Activated CD4-positive, alpha-beta T cell treated with anti-CD3 and anti-CD28 coated beads, Interleukin-10, Interleukin-2, amounts not matched to agents 100 ng/mL and 50 ng/mL, durations not matched to agents 16 hours and 8 hours (primary cell): Measurements from ENCODE around the gene PHOX2B.
A peak's percentile ranks its signal among the peaks of the same experiment; 100 is the strongest.

Experiments used
- DNase-seq: peaks from one replicate; pipeline ENCODE4 v3.0.0-alpha.2; 2020

Gene PHOX2B

DNA sequence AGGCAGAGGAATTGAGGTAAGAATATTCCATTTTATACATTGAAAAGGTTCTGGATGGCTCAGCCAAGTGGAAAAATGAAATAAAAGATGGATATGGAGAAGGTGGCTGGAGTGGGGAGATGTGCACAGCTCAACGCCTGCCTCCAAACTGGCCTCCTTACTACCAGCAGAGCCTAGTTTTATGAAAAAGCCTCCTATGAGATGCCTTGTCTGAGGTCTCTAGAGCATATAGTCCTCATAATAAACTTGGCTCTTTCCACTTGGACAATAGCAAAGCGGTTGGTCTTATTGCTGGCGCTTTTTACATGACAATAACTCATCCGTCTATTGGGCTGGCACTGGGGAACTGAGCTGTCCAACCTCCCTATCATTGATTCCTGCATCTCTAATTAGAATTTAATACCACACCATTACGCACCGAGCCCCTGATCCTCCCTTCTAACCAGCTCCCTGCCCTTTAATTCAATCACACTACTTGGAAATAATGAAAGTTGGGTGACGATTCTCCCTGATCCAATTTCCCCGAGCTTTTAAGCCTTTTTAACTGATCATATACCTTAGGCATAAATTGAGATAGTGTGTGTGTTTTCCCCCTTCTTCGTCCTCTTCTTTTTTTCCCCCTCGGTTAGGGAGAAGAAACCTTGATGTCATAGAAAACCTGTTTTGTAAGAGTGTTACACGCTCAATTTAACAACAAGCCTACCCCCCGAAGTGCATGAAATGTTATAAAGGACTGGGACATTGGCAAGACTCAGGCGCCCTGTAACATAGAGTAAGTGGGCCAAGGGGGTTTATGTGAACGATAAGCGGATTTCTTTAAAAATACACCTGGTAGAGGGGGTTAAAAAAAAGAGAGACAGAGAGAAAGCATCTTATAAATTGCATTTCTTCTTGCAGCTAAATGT lies at the start of gene PHOX2B:
TSS of gene PHOX2B (minus strand) at position 155 of the 905 bp plus-strand sequence. CDS start at position 40, 115 bp downstream.
- DNase-seq, result no peak

DNA sequence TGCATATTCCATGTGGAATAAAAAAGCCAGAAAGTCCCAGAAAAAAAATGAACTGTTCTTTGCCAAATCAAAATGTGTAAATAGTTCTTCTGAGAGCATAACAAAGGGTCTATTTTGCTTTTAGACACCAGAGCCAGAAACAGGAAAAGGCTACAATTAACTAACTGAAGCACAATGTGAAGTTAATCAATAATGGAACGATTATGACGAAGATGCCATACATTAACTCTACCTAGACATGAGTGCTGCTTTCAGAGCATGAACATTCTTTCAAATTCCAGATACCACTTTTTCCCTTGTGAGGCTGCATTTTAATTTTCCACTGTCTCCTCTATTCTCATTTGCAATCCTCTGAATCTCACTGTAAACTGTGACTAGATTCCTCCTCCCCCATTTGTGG lies 48.7 kb upstream of the PHOX2B start:
- DNase-seq, result no peak

DNA sequence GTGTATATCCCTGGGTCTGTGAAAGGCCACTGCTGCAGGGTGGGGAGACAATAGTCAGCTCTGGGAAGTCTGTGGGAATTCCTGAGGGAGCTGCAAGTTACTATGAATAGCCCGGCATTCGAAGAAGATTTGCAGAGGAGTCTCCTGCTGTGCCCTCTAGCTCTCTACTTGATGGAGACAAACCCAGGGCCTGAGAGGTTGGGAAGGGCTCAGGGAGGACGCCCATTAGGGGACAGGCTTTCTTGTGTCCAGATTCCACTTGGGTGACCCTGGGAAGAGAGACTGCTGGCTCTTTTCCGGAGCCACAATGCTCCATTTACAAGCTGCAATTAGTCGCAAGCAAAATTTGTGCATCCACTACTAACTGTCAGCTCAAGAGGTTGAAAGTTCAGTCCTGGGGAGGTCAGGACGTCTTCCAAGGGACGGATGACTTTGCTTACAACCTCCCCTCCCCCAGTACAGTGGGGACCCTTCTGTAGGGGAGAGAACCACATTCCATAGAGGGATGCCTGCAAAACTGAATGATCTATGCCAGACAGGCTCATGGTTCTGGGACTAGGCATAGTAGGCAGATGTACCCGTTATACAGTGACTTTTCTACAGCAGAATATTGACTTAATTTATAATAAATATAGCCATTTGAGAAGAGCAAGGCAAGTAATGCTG lies 48.2 kb upstream of the PHOX2B start:
- DNase-seq, result no peak

DNA sequence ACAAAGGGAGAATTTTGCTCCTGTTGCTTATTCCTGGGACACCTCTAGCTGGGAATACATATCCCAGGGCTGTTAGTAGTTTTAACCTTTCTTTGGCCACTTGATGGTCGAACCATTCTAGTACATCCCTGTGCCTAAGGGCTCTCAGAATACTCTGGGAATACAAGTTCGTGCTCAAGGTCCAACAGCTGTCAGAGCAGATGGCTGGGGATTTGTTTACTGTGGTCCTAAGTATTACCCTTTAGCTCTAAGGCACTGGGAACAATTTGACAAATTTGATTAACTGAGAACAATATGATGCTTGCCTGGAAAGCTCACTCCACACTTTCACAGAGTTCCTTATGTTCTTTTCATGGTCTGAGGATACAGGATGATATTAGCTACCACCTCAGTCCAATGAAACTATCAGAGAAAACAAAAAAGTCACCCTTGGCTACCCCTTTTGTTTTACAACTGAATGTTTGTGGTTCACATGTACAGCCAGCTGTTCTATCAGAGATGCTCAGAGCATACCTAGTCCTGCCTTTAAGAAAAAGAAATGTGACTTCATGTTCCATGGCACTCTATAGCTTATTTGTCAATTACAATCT lies 47.4 kb upstream of the PHOX2B start:
- no peak for DNase-seq

DNA sequence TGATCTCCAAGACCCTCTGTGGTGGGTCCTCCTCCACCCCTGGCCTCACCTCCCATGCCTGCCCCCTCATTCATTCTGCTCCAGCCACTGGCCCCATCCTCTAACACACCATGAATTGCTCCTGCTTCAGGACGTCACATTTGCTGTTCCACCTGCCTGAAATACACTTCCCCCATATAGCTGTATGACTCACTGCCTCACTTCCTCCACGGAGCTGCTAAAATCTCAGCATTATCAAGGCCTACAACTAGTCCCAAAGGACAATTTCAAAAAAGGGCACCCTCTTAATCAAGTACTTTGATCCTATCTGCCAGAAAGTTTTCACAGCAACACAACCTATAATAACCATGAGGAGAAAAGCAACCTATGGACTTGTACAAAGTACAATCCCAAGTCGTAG lies 43.6 kb upstream of the PHOX2B start:
- no peak for DNase-seq

DNA sequence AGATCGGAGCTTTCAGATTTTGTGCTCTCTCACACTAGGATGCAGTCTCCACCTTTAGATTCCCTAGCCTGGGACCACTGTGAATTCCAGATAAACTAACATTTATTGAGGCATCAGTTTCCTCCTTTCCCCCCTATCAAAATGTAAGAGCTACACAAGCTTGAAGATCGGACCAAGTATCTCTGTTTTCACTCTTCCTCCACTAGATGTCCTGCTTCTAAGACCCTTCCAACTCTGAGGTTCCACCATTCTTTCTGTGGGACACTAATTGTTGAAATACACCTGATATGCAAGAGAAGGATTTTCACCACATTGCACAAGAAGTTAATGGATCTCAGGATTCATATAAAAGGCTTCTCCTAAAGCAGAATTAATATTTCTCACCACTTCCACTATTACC lies 43.0 kb upstream of the PHOX2B start:
- DNase-seq, result no peak

DNA sequence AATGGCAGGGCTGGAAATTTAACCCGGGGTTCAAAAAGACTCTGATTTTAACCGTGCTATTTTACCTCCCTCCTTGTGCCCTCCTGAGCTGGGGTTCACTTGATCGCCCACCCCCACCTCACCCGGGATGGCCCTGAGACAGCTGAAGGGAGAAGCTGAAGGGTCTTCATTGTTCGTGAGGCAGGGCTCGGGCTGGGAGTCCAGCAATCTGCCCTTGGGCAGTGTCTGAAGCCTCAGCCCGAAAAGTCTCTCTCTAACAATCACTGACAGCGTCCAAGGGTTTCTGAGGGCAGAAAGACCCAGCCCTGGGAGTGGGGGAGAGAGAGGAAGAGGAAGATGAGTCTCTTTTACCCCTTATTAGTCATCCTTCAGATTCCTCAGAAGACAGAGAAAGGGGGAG lies 39.4 kb upstream of the PHOX2B start:
- no peak for DNase-seq

DNA sequence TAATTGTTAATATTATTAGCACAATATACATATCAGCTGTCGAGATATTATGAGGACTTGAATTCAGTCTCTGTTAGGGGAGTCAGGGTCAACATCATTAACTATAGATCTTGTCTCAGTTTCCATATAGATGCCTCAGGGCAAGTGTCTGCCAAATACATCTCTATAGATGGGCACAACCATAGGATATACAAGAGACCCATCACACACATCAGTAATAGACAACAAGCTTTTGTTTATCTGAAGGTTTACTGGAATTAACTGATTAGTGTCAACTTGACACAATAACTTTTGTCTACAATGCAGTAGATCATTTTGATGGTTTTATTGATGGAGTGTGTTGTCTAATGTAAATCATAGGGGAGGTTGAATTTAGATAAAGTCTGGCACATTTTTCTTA lies 37.1 kb upstream of the PHOX2B start:
- no peak for DNase-seq

DNA sequence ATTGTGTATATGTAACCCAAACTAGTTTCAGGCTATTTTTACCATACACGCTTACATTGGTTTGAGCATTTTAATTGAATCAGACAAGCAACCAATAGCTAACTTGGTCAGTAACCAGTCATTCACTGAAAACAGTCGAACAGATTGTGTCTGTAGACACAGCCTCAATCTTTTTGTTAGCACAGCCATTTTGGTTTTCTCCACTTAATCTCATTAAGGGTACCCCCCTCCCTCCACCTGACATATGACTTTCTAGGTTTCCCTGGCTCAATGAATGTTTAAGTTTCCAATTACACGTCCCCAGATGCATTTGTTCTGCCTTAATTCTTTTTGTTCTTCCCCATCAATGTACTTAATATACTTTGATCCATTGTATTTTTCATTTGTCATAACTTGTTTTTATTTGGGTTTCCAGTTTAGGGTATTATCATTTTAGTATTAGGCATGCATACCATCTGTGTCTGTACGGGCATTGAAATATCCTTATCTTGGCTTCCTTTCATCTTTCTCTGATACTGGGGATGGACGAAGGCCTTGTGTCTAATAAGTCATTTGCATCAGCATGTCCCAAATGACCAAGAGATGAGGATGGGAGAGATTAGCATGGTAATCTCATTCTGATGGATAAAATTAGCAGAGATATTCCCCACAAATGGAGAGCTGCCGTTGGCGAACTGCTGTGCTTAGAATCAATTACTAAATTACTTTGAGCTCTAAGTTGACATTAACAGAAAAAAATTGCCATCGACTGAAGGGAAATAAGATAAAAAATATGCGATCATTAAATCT lies 35.9 kb upstream of the PHOX2B start:
- no peak for DNase-seq

DNA sequence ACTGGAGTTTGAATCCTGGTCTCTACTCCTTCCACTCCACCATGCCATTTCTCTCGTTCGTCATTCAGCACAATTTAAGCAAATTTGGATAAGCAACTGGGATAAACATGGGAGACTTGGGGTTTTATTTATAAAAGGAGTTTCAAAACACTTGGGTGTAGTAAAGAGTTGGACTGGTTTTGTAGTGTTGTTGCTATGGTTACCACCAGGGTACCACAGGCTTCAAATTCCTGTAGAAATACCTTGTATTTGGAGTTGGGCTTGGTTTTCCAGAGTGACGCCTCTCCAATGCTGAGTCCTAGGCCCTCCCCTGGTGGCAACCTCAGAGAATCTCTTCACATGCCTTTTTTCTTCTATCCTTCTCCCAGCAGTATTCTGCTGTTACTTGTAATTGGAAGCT lies 27.9 kb upstream of the PHOX2B start:
- DNase-seq, result no peak

DNA sequence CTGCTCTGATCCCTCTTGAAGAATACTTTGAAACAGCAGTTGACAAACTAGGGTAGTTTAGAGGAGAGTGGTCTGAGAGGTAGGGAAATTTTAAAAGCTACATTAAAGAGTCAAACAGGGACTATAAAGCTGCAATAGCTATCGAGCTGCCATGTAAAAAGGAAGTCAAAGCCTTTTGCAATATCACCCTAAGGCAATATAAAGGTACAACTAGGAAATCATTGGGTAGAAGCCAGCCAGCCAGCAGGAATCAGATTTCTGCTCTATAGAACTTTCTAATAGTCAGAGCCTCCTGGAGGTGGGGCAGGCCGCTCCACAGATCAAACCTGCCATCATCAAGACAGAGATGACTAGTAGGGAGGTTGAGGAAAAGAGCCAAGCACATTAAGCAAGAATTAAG lies 15.2 kb upstream of the PHOX2B start:
- no peak for DNase-seq

DNA sequence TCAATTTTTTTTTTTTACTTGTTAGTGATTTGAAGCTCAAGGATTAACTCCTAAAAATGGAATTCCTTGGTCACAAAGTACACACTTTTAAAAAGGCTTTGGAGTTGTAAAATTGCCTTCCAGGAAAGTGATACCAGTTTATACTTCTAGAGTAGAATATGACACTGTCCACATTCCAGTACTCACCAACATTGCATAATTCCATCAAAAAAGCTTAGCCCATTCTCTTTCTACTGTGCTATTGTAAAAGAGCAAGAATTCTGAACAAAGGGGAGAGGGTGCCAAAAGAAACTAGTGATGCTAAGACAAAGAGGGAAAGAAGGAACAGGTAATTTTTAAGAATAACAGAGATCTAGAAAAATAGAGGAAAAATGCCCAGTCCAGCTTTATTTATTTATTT lies 10.4 kb upstream of the PHOX2B start:
- DNase-seq, result no peak

DNA sequence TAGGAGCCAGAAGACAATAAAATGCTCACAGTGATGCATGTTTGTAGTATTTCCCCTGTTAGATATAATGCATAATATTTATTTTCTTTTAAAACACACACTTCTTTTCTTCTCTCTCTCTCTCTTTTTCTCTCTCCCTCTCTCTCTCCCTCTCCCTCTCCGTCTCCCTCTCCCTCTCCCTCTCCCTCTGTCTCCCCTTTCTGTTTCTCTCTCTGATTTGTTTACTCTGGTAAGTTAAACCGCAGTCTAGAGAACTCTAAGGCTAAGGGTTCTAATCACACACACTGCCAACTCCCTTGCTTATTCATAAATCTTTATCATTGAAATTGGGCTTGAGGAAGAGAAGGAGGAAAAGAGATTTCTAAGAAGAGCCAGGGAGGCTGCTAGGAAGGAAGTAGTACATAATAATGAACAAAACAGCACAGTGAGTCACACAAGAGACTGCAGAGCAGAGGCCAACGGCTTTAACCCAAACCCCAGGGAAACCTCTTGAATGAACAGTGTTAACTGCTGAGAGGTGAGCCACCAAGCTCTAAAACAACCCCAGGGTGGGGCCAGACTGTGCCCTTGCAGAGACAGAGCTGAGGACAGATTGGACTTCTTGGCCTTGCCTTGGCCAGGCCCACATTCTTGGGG lies 9.1 kb upstream of the PHOX2B start:
- DNase-seq, result peak; percentile 38

DNA sequence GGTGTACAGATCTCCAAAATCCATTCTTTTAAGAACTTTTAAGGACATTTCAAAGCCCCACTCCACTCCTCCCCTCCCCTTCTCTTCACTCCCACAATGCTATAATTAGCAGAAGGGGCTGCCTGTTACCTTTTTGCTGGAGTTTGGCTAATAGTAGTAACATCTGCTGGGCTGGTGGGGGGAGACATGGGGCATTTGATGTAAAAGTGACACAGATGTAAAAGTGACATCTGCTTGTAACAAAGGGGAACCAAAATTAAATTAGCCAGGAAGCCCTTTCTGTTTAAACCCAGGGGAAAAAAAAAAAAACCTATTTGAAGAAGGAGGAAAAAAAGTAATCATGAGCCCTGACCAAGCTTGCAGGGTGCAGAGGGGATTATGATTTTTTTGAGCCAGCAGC lies 5.4 kb upstream of the PHOX2B start:
- no peak for DNase-seq

DNA sequence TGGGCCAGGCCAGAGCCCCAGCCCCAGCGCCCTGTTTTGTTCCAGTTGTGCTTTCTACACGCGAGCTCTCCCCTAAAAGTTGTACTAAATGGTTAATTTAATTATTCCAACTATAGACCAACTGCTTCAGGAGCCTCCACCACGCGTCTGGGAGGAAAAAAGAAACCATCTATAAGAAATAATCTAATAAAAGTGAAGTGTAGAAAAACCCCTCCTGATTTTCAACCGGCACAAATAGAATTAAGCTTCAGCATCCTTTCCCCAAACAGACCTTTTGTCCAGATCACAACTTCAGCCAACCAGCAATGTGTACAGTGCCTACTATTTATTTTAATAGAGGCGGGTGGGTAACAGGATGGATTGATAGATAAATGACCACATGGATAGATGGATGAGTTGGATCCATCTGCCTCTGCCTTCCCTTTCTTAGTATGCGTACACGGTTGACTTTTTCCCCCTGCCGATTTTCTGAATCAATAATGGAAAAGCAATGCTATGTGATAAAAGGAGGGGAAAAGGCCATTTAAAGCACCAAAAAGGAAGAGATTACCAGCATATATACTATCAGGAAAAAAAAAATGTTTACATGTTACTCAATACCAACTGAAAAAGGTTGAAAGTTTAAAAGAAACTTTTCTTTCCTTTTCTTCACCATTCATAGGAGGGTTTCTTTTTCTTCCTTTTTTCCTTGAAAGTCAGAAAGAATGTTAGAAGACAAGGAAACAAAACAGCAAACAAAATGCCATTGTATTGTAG lies 3.7 kb upstream of the PHOX2B start:
- DNase-seq, result no peak

DNA sequence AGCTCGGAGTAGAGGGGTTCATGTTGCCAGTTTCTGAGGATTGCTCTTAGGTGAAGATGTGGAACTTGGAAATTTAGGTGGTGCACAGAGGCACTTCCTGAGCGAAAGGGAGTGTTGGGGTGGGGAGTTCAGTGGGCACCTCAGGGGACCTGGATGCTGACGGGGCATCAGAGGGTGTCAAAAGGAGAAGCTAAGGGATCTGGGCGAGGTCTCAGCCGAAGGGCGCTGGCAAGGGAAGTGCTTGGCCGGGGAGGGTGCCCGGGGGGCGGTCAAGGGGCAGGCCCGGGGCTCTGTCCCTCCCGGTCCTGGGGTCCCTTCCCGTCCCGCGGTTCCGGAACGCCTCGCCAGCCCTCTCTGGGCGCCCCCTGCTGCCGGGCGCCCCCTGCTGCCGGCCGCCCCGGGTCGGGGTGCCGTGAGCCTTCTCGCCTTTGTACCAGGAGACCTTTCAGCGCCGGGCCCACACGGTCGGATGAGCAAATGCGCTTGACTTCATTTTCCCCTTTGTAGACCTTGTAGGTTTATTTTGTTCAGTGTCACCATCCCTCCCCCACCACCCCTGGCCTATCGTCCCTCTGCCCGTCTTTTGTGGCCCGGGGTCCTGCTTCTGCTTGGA lies 3.0 kb upstream of the PHOX2B start:
- peak; percentile 25 for DNase-seq

DNA sequence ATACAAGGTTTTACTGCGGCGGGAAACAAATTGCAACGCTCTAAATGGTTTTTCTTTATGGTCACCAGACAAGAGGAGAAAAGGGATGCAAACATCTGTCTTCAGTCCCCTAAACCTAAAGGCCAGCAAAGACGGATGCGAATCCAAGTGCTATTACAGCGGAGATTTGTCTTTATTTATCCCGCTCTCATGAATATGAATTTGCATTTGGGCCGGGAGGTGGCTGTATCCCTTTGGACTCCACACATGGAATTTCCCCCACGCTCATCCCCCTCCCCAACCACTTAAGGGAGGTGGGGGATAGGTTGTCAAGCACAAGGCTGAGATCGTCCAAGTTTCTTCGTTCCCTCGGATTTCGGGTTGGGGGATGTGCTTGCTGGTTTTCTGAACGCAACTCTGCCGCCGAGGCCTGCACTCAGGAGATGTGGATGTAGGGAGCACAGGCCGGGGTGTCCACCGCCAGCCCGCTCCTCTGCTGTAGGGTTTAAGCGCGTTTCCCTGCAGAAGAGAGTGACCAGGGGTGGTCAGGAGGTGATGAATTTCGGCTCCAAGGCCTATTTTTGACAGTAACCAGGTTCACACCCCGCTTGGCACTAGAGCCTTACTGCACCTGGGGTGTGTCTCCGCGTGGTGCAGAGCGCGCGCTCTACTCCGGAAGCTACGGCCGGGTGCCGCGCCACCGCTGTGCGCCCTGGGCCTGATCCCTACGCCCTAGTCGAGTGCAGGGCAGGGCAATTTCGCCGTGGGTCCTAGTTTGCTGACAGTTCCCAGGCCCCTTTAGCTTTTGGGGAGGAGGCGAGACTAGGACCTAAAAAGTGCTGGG lies 2.3 kb upstream of the PHOX2B start:
- DNase-seq, result no peak

DNA sequence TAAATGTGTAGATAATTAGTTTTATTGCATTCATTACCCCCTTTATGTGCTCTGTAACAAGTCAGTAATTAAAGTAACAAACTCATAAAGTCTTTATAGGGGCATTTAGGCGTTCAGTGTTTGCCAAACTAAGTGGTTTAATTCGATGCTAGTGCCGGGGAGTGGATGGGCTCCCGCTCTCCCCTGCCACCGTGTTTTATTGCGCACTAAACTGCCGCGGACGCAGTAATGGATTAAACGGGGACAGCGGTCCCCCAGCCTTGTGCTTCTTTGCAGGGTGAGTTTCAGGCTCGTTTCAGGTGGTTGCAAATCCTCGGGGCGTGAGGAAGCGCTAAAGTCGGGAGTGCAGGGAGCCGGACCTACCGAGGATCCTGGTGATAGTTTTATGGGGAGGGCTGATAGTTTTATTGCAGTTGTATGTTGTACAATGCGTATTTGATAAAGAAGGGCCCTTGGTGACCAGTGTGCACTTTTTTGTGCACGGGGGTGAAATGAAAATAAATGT lies 1.6 kb upstream of the PHOX2B start:
- DNase-seq, result no peak

DNA sequence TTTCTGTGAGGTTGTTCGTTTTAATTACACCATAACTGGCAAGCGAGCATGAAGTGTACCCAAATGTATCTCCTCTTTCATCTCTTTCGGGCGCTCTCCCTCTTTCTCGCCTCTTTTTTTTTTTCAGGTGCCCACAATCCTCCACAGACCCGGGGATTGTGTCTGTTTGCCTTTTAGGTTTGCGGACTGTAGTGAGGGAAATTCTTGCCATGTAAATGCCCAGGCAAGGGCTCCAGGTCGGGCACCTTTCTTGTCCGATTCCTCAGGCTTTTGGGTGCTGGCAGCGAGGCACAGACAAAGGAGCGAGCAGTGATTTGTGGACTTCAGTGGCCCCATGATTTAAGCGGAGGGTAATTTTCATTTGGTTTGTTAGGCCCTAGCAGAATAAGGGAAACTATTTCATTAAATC lies 1.1 kb upstream of the PHOX2B start:
- no peak for DNase-seq

DNA sequence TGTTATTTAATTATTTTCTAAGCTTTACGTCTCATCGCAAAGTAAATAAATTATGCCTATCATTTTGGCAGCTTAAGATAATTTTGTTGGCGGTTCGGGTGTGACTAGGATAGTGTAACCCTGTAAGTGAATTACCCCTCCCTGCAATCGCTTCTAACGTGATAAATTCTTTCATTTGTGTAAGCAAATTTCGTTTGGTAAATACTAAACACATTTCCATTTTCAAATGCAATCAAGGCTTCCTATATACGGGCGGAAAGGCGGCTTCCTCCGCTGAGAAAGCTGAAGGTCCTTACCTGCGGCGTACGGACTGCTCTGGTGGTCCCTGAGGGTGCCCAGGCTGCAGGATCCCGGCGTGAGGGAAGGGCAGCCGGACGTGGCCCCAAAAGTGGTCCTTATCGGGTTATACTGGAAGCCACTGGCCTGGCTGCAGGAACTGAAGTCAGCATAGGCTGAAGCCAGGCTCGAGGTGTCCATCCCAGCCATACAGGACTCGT lies 403 bp downstream of the PHOX2B start:
- DNase-seq, result no peak
